ENCODE data around the gene CDC23.
"Not testable (repeated sequence)": the region's sequence is repeated elsewhere in the genome, so short reads cannot be mapped to it uniquely, and the experiment has no call there.

CDC23 gene

DNA sequence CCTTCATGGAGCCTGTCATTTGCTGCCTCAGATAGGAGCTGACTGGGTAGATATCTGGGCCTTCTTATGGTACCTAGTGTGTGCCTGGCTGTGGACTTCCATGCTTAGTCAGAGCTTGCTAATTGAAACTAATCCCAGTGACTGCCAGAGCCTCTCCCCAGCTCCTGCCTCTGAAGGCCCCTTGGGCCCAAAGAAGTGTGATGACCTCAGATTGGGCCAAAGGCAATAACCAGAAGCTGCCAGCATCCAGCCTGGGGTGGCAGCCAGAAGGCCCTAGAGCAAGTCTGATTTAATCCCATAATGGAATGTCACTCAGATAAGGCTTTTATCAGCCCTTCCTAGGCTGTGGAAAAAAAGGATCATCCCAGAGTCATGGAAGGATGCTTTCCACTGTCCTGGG is 17.1 kb upstream of the CDC23 start:
- H3K9me3 Mint-ChIP-seq, result no peaks in the 10 kb centered on the region
- H3K27ac Mint-ChIP-seq, result no peak overlapping the region
- no peaks in the 10 kb centered on the region for H3K4me1 Mint-ChIP-seq
- H3K4me3 Mint-ChIP-seq, result no peak overlapping the region
- peaks cover 3% of the 10 kb centered on the region for H3K27me3 Mint-ChIP-seq
- no peaks in the 10 kb centered on the region for H3K36me3 Mint-ChIP-seq

DNA sequence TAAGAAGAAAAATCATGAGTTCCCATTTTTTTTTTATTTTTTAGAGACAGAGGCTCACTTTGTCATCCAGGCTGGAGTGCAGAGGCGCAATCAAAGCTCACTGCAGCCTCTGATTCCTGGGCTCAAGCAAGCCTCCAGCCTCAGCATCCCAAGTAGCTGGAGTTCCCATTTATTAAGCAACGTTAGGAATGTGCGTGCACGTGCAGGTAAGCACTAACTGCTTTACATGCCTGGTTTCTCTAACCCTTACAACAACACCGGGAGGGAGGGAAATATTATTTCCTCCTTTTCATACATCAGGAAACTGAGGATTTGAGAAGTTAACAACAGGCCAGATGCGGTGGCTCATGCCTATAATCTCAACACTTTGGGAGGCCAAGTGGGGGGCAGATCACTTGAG is 16.3 kb upstream of the CDC23 start:
- no peak overlapping the region for H3K27ac Mint-ChIP-seq
- peaks cover 4% of the 10 kb centered on the region for H3K27me3 Mint-ChIP-seq
- no peaks in the 10 kb centered on the region for H3K4me1 Mint-ChIP-seq
- no peaks in the 10 kb centered on the region for H3K36me3 Mint-ChIP-seq
- no peak overlapping the region for H3K4me3 Mint-ChIP-seq
- no peaks in the 10 kb centered on the region for H3K9me3 Mint-ChIP-seq

DNA sequence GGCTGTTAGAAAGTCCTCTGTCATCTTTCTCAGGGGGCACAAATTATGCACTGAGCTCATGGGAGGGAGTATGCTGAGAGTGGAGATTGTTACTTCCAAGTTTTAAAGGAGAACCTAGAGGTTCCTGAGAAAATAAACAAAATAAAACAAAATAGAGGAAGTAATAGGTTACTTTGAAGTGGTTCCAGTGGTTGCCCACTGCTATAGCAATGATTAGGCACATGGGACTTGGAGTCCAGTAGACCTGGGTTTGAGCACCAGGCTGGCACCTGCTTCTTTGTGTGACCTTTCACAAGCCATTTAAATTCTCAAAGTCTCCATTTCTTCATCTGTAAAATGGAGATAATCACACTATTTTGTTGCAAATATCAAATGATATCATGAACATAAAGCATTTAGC is 13.8 kb upstream of the CDC23 start:
- no peak overlapping the region for H3K27ac Mint-ChIP-seq
- H3K4me3 Mint-ChIP-seq, result no peak overlapping the region
- no peaks in the 10 kb centered on the region for H3K9me3 Mint-ChIP-seq
- H3K27me3 Mint-ChIP-seq, result peaks cover 4% of the 10 kb centered on the region
- no peaks in the 10 kb centered on the region for H3K36me3 Mint-ChIP-seq
- H3K4me1 Mint-ChIP-seq, result no peaks in the 10 kb centered on the region

DNA sequence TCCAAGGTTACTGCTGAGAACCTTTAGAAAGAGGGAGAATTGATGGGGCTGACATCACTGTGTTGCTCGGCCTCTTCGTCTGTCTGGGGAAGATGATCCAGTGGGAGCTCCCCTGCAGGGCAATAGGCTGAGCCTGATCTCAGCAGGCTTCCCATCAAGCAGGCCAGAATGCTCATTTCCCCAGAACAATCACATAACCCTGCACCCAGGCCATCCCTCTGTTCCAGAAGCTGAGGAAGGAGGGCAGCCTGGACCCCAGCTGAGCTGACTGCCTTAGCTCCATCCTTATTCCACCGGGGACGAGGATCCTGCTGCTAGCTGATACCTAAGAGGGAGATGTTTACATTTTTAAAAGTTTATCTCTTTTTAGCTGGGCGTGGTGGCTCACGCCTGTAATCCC is 11.6 kb upstream of the CDC23 start:
- Mint-ChIP-seq H3K4me3 (no peak overlapping the region), H3K27me3 (peaks cover 6% of the 10 kb centered on the region), H3K36me3 (no peaks in the 10 kb centered on the region), H3K4me1 (no peaks in the 10 kb centered on the region), H3K27ac (no peak overlapping the region), H3K9me3 (no peaks in the 10 kb centered on the region)

DNA sequence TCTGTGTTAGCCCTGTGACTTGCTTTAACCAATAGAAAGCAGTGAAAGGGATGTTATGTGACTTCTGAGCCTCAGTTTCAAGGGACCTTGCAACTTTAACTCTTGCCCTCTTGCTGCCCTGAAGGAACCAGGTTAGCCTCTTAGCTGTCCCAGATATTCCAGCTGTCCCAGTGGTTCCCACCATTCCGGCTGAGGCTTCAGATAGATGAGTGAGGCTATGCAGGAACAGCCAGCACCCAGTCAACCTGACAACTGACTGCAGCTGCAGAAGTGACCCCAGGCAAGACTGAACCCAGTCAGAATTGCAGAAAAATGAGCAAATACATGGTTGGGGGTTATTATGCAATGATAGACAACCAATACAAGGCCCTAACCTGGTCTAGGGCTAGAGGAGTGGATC is 10.4 kb upstream of the CDC23 start:
- Mint-ChIP-seq H3K4me3 (no peak overlapping the region), H3K36me3 (no peaks in the 10 kb centered on the region), H3K27ac (no peak overlapping the region)

DNA sequence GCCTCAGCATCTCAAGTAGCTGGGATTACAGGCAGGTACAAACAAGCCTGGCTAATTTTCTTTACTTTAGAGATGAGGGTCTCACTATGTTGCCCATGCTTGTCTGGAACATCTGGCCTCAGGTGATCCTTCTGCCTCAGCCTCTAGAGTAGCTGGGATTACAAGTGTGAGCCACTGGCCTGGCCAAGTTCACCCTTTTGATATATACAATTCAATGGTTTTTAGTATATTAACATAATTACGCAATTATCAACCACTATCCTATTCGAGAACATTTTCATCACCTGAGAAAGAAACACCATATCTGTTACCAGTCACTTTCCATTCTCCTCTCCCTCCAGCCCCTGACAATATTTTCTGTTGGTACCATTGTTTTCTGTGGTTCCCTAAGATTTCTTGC is 3.7 kb upstream of the CDC23 start:
- H3K36me3 Mint-ChIP-seq, result no peaks in the 10 kb centered on the region
- no peaks in the 10 kb centered on the region for H3K9me3 Mint-ChIP-seq
- H3K27ac Mint-ChIP-seq, result no peak overlapping the region
- peaks cover 3% of the 10 kb centered on the region for H3K27me3 Mint-ChIP-seq
- H3K4me1 Mint-ChIP-seq, result peaks cover 16% of the 10 kb centered on the region
- no peak overlapping the region for H3K4me3 Mint-ChIP-seq

More for the DNA sequence above, 10.4 kb upstream of the CDC23 start:
- Mint-ChIP-seq H3K27me3 (peaks cover 6% of the 10 kb centered on the region), H3K9me3 (no peaks in the 10 kb centered on the region), H3K4me1 (no peaks in the 10 kb centered on the region)

DNA sequence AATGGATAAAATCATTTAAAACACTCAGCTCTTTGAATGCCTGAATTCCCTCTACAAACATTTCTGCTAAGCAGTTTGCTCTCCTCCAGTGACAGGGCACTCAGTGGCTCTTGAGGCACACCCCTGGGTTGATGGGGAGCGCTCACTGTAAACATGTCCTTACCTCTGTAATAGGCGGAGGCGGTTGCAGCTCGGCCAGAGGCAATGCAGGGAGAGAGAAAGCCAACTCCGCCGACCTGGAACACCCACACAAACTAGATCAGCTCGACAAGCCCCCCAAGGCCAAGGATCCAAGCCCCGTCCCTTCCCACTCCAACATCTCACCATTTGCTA is 329 bp downstream of the CDC23 start:
- H3K27me3 Mint-ChIP-seq, result no peaks in the 10 kb centered on the region
- peak overlapping the region; percentile 98 for H3K4me3 Mint-ChIP-seq
- peaks cover 31% of the 10 kb centered on the region for H3K4me1 Mint-ChIP-seq
- H3K36me3 Mint-ChIP-seq, result peaks cover 8% of the 10 kb centered on the region
- H3K9me3 Mint-ChIP-seq, result no peaks in the 10 kb centered on the region
- peak overlapping the region; percentile 98 for H3K27ac Mint-ChIP-seq

DNA sequence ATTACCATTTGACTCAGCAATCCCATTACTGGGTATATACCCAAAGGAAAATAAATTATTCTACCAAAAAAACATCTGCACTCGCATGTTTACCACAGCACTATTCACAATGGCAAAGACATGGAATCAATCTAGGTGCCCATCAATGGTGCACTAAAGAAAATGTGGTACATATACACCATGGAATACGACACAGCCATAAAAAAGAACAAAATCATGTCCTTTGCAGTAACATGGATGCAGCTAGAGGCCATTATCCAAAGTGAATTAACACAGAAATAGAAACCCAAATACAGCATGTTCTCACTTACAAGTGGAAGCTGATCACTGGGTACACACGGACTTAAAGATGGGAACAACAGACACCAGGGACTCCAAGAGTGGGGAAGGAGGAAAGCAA is 2.1 kb downstream of the CDC23 start:
- no peaks in the 10 kb centered on the region for H3K27me3 Mint-ChIP-seq
- H3K9me3 Mint-ChIP-seq, result no peaks in the 10 kb centered on the region
- peaks cover 31% of the 10 kb centered on the region for H3K4me1 Mint-ChIP-seq
- peak overlapping the region; percentile 61 for H3K4me3 Mint-ChIP-seq
- peaks cover 8% of the 10 kb centered on the region for H3K36me3 Mint-ChIP-seq
- H3K27ac Mint-ChIP-seq, result no peak overlapping the region

DNA sequence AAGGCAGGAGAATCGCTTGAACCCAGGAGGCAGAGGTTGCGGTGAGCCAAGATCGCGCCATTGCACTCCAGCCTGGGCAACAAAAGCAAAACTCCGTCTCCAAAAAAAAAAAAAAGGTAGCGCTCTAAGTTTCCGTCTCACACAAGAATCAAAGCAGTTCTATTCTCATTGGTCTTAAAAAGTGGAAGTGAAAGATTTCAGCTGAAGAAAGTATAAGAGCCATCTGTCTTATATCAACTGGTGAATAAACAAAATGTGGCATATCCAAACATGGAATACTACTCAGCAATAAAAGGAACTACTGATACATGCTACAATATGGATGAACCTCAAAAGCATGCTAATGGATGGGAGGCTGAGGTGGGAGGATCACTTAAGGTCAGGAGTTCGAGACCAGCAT is 19.3 kb downstream of the CDC23 start:
- not testable (repeated sequence) for H3K4me1 Mint-ChIP-seq, H3K27ac Mint-ChIP-seq, H3K4me3 Mint-ChIP-seq, H3K9me3 Mint-ChIP-seq, H3K27me3 Mint-ChIP-seq, H3K36me3 Mint-ChIP-seq

DNA sequence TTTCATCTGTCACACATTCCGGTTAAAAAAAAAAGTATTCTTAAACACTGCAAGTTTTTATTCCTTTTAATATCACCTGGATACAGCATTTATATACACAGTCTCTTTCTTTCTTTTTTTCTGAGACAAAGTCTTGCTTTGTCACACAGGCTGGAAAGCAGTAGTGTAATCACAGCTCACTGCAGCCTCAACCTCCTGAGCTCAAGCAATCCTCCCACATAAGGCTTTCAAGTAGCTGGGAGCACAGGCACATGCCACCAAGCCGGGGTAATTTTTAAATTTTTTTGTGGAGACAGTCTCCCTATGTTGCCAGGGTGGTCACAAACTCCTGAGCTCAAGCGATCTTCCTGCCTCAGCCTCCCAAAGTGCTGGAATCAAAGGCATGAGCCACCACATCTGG is 20.3 kb downstream of the CDC23 start:
- Mint-ChIP-seq H3K36me3 (peaks cover 12% of the 10 kb centered on the region), H3K4me1 (no peaks in the 10 kb centered on the region), H3K4me3 (no peak overlapping the region), H3K27me3 (no peaks in the 10 kb centered on the region), H3K9me3 (no peaks in the 10 kb centered on the region), H3K27ac (no peak overlapping the region)

DNA sequence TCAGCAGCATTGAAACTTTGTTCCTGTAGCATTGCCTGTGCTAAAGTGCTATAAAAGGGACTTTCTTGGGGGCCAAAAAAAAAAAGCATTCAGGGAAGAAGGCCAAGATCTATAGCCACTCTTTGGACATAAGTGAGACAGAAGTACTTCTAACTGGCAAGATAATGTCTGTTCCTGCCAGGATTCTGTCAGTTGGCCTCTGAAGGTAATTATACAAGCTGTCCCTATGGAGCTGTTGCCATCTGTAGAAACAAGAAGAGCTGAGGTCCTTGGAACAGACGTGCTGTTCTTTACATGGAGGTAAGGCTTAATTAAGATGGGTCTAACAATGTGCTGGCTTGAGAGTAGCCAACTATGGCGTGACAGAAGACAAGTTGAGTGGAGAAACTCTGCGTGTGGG is 24.5 kb downstream of the CDC23 start:
- no peaks in the 10 kb centered on the region for H3K27me3 Mint-ChIP-seq
- H3K9me3 Mint-ChIP-seq, result no peaks in the 10 kb centered on the region
- H3K4me3 Mint-ChIP-seq, result no peak overlapping the region
- H3K36me3 Mint-ChIP-seq, result peaks cover 7% of the 10 kb centered on the region
- H3K4me1 Mint-ChIP-seq, result no peaks in the 10 kb centered on the region
- peak overlapping the region; percentile 31 for H3K27ac Mint-ChIP-seq

DNA sequence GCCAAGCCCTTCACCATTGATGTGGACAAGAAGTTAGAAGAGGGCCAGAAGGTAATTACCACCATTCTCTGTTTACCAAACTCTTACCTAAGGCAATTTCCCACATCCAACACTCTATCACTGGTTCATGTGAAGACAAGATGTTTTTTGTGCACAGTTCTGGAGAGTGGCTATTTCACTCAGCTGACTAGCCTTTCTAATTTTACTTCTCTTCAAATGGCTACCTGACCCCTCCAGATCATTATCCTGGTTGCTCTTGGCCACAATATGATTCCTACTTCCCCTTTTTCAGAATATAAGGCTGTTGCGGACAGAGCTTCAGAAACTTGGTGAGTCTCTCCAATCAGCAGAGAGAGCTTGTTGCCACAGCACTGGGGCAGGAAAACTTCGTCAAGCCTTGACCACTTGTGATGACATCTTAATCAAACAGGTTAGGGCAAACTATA is 27.1 kb downstream of the CDC23 start:
- Mint-ChIP-seq H3K36me3 (peaks cover 2% of the 10 kb centered on the region), H3K27ac (peak overlapping the region; percentile 35), H3K9me3 (no peaks in the 10 kb centered on the region), H3K4me1 (no peaks in the 10 kb centered on the region), H3K4me3 (no peak overlapping the region), H3K27me3 (no peaks in the 10 kb centered on the region)

DNA sequence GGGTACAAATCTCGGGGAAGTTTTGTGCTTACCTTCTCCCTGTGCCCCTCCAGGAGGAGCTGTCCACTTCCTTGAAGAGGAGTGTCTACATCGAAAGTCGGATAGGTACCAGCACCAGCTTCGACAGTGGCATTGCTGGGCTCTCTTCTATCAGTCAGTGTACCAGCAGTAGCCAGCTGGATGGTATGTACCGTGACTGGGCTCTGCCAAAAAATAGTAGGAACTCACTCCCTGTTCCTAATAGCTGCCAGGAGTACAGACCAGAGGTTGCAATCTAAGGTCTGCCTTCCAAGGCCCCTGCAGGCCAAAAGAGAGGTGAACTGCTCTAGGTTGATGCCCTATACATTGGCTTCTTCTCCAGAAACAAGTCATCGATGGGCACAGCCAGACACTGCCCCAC is 30.3 kb downstream of the CDC23 start:
- H3K4me3 Mint-ChIP-seq, result no peak overlapping the region
- no peaks in the 10 kb centered on the region for H3K36me3 Mint-ChIP-seq
- no peak overlapping the region for H3K27ac Mint-ChIP-seq
- no peaks in the 10 kb centered on the region for H3K9me3 Mint-ChIP-seq
- no peaks in the 10 kb centered on the region for H3K4me1 Mint-ChIP-seq
- H3K27me3 Mint-ChIP-seq, result no peaks in the 10 kb centered on the region

DNA sequence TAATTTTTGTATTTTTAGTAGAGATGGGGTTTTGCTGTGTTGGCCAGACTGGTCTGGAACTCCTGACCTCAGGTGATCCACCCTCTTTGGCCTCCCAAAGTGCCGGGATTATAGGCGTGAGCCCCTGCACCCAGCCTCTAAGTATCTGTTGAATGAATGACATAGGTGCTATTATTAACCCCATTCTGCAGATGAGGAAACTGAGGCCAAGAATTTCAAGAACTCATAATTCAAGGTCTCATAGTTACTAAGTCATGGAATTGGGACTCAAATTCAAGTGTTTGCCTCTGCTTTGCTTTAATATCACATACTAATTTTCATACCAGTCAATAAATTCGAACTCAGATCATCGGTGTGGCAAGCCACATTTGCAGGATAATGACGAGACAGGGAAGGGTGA is 32.3 kb downstream of the CDC23 start:
- no peak overlapping the region for H3K4me3 Mint-ChIP-seq
- no peaks in the 10 kb centered on the region for H3K9me3 Mint-ChIP-seq
- H3K4me1 Mint-ChIP-seq, result peaks cover 5% of the 10 kb centered on the region
- no peak overlapping the region for H3K27ac Mint-ChIP-seq
- no peaks in the 10 kb centered on the region for H3K27me3 Mint-ChIP-seq
- peaks cover 1% of the 10 kb centered on the region for H3K36me3 Mint-ChIP-seq

DNA sequence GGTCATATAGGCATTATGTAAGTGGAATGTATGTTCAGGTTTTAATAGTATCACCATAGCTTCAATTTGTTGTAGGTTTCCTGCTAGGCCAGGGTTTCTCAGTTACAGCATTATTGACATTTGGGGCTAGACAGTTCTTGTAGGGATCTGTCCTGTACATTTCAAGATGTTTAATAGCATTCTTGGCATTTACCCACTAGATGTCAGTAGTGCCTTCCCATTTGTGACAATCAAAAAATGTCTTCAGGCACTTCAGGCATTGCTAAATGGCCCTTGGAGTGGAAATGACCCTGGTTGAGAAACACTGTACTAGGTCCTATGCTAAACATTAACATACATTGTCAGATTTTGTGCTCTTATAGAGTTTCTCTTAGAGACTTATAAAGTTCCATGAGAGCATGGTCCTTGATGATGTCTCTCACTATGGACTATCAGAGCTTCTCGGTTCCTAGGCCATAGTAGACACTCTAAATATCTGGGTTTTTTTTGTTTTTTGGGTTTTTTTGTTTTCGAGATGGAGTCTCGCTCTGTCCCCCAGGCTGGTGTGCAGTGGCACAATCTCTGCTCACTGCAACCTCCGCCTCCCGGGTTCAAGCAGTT is 32.8 kb downstream of the CDC23 start:
- no peaks in the 10 kb centered on the region for H3K9me3 Mint-ChIP-seq
- H3K27me3 Mint-ChIP-seq, result no peaks in the 10 kb centered on the region
- H3K4me3 Mint-ChIP-seq, result no peak overlapping the region
- H3K4me1 Mint-ChIP-seq, result peaks cover 5% of the 10 kb centered on the region
- H3K36me3 Mint-ChIP-seq, result peaks cover 3% of the 10 kb centered on the region
- H3K27ac Mint-ChIP-seq, result no peak overlapping the region

DNA sequence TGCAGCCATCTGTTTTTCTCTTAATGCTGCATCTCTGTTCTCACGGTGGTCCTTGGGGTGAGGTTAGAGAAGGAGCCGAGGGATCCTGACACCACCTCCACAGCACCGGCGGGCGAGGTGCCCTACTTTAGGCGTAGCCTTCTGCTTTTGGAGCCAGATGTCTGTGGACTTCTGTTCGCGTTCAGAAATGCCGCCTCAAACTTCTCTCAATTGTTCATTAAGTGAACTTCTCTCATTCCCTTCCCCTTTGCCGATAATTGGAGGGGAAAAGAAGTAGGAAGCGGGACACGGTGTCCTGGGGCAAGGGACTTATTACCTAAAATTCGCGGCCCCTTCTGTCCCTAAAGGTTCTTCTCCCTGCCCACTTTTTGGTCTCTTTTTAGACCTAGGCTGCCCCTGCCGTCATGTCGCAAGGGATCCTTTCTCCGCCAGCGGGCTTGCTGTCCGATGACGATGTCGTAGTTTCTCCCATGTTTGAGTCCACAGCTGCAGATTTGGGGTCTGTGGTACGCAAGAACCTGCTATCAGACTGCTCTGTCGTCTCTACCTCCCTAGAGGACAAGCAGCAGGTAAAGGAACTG is 33.8 kb downstream of the CDC23 start:
- Mint-ChIP-seq H3K27me3 (no peaks in the 10 kb centered on the region), H3K9me3 (no peaks in the 10 kb centered on the region), H3K27ac (peak overlapping the region; percentile 62), H3K4me3 (no peak overlapping the region), H3K36me3 (peaks cover 5% of the 10 kb centered on the region), H3K4me1 (peaks cover 8% of the 10 kb centered on the region)
